HG02885 (cell line): Measurements from ENCODE around the gene PPP2R1B.
"Not testable (repeated sequence)": the region's sequence is repeated elsewhere in the genome, so short reads cannot be mapped to it uniquely, and the experiment has no call there.

Experiments
- ATAC-seq: cut with Tn5 transposase; IDR thresholded peaks from one replicate; pipeline ENCODE4 v1.9.1; 2021; ENCODE audit warnings: mild to moderate bottlenecking; ENCODE audit not compliant: unreplicated experiment, poor library complexity

The PPP2R1B gene

DNA sequence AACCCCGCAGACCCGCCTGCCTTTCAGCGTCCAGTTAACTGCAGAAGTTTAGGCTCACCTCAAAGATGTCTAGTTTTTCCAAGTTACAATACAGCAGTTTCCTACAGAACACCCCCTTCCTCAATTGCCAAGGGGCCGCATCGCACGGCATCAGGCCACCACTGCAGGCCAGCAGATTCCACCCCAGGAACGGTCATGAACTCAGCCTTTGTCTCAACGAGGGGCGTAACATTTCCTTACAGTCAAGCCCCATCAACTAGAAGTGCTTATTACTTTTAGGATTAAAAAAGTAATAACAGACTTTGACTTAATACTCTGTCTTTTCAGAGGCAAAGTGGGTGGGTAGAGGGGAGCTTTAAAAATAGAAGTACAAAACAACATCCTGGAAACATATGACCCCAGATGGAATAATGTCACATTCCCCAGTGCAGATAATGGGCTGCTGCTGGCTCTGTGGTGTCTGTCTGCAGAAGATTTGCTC, 36.3 kb downstream of the PPP2R1B start:
- no peak for ATAC-seq

DNA sequence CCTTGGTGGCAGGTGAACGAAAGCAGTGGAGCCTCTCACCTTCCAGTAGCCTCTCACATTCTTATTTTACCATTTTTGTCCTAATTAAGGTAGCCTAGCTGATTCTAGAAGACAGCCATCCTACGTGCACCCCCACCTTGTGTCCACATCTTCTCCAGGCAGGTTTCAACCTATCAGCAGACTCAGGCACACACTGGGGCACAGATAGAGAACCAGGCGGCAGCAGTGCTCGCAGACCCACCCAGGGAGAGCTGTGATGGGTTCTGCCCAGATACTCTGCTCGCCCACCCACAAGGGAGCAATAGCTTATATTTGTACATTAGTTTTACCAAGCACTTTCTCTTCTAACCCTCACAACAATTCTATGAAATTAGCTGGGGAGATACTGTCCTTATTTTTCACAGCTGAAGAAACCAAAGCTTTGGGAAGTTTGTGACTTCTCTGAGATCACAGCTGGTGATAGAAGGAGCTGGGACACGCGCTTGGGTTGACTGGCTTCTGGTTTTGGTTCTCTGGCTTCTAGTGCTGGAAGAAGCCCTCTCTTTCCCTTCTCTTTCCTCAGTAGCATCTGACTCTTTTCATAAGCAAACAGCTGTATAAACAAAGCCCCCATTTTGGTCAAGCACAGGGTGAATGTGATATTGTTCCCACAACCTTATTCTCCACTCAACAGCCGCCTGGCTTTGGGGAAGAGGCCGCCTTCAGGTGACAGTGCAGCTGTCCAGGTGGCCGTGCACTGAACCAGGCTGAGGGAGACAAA, 36.9 kb downstream of the PPP2R1B start:
- ATAC-seq: no peak

DNA sequence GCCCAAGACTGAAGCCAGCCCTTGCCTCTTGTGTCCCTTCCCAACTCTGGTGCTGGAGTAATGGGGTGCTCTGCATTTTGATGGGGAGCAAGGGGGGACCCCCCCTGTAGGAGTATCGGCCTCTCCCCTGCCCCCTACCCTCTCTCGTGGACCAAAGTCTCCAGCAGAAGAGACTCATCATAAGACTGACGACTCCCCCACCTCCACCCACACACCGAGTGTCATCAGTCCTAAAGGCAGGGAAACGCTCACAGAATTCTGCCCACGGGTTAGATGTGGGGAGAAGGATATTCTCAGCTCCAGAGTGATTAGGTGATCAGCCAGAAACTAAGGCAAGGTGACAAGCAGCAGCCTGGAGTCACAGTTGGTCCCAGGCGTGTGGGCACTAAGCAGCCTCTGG, 38.8 kb downstream of the PPP2R1B start:
- no peak for ATAC-seq

DNA sequence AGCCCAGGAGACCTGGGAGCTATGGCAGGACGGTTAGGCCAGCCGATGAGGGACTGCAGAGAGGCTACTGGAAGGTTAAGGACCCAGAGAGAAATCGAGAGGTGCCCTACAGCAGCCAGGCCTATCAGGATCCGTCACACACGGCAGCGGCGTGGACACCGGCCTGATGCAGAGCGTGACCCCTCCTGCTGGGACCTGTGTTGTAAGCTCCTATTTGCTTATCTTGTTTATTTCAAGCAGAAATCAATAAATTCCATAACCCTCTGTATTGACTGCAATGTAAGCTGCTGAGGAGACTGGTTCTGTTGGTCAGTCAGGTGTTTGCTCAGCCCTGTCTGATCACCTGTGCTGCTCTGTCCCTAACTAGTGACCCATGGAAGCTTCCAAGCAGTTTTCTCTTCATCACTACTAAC, 39.9 kb downstream of the PPP2R1B start:
- ATAC-seq: no peak

DNA sequence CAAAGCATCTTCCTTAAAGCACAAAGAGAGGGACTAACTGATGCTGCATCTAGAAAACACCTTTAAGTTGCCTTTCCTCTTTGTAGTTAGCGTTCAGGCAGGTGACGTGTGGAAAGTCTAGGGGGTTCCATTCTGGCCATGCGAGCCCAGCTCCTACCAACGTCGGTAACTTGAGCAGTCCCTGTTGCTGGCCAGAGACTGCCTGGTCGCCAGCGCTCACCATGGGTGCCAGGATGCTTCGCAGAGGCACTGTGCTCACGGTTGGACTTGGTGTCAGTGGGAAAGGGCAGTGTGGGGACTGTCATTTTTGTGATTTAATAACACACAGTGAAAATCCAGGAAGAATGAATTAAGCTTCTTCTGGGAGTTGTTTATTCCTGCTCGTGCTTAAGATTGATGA, 40.6 kb downstream of the PPP2R1B start:
- ATAC-seq: no peak

DNA sequence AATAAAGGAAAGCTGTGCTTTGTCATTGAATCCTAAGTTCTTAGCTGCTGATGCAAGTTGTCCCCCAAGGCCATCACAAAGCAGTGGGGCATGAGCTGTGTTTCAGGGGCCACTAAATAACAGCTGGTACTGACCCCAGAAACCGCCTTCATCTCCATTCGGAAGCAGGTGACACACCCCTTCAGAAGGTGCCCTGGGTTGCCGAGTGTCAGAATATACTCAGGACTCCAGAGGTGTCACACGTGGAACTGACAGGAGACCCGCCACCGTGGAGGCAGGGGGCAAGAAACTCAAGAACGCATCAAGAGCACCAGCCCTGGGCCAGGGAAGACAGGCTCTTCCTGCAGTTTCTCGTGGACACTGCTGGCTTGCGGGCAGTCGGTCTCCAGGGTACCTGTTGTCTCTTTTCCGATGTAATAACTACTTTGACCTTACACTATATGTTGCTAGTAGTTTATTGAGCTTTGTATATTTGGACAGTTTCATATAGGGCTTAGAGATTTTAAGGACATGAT, 41.5 kb downstream of the PPP2R1B start:
- ATAC-seq: no peak

DNA sequence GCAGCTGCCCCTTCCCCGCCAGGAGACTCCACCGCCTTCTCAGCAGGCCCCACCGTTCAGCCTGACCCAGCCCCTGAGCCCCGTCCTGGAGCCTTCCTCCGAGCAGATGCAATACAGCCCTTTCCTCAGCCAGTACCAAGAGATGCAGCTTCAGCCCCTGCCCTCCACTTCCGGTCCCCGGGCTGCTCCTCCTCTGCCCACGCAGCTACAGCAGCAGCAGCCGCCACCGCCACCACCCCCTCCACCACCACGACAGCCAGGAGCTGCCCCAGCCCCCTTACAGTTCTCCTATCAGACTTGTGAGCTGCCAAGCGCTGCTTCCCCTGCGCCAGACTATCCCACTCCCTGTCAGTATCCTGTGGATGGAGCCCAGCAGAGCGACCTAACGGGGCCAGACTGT, 42.6 kb downstream of the PPP2R1B start:
- ATAC-seq: no peak

DNA sequence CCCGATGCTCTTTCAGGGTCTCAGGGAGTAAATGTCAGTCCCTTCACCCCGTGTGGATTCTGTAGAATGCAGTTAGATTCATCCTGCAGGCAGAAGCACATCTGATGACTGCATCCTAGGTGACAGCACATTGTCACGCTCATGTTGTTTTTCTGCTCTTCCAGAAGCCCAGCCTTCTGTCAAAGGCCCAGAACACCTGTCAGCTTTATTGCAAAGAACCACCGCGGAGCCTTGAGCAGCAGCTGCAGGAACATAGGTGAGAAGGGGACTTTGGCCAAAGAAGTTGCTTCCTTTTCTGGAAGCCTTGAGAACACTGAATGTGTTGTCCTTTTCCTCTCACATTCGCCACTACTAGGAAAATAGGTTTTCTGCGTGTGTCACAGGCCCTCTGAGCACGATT, 43.7 kb downstream of the PPP2R1B start:
- ATAC-seq: no peak

DNA sequence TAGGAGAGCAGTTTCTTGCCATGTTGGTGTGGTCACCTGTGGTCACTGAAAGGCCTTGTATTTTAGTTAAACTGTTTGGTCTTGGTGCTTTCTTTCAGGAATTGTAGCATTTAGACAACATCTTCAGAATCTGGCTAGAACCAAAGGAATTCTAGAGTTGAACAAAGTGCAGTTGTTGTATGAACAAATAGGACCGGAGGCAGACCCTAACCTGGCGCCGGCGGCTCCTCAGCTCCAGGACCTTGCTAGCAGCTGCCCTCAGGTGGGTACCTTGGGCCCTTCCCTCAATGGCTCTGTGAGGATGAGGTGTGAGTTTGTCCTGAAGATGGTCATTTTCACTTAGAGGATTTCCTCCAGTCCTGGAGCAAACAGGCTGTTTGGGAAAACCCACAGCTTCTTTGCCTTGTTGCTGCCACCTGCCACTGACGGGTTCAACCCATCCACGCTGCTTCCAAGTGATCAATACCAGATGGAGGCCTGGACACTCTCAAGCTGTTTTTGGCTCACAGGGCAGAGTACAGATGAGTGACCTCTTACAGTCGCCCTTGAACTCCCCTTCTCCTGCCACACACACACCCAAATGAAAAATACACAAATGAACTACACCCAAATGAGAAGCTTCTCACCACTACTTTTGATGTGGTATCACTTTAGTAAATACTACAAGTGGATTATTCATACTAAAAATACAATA, 45.2 kb downstream of the PPP2R1B start:
- ATAC-seq: no peak

DNA sequence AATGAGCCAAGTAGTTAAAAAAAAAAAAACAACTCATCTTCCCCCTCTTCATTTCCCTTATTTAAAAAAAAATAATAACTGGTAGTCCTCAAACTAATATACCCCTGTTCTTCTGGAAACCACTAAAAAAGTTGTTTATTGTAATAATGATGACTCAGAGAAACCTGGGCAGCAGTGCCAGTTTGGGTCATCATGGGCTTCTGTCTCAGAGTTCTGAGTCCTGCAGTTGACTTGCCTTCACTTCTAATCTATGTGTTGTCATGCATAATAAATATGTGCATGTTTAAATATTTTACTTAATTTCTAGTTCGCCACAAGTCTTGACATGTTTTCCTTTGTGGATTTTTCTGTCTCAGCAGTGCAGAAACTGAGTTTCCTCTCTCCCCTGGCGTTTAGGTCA, 46.8 kb downstream of the PPP2R1B start:
- ATAC-seq: no peak

DNA sequence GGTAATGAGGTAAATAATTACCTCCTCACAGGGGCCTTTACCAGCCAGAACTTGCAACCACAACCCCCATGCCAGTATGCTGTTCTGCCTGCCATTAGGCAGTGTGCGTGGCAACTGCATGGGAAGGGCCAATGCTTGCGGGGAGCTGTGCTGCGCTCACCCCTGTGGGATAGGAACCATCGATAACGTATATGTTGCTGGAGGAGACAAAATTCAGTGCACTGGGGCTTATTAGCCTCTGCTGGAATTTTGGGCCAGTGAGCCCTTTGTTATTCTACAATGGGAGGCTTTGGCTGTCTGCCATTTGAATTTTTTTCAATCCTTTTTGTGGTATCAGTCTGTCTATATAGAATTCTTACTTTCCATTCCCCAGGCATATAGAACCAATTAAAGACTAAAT, 47.3 kb downstream of the PPP2R1B start:
- ATAC-seq: no peak

DNA sequence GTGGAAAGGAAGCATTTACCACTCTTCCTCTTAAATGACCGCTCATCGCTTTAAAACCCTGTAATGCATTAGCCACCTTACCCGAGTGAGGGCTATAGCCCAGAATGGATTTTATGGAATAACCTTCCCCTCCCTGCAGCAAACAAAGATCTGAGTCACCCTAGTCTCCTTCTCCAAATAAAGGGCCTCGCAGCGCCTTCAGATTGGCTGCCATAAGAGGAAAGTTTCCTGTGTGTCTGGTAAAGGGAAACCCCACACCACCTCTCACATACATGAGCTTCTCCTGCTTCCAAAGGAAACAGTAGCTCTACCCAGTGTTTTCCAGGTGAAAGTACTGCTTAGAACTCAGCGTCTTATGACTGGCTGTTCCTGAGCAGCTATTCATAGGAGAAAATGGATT, 47.8 kb downstream of the PPP2R1B start:
- ATAC-seq: no peak

DNA sequence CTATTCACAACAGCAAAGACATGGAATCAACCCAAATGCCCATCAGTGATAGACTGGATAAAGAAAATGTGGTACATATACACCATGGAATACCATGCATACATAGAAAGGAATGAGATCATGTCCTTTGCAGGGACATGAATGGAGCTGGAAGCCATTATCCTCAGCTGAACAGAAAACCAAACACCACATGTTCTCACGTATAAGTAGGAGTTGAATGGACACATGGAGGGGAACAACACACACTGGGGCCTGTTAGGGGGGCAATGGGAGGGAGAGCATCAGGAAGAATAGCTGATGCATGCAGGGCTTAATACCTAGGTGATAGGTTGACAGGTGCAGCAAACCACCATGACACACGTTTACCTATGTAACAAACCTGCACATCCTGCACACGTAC, 48.5 kb downstream of the PPP2R1B start:
- not testable (repeated sequence) for ATAC-seq

DNA sequence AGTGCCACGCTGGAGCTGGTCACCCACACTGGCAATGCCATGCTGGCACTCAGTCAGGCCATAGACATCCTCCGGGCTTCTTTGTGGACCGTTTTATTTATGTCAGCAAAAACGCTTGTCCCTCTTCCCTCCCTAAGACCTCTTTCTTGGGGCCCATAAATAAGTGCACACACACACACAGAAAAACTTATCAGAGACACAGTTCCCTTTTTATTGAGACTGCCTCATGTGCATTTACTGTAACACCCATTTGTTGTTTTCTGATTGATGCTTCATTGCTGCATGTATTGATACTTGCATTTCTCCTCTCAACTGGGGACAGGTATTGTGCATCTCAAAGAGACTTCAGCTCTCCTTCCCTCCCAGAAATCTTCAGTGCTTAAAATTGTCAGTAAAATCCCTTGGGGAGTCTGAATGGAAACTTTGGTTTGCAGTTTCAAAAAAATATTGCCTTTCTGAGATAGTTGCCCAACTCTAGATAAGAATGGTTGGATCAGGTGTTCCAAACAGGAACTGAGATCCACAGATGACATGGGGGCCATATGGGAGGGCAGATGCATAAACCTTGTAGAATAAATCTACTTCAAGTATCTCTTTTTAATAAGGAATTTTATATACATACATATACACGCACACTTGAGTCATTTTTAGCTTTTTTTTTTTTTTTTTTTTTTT, 50.9 kb downstream of the PPP2R1B start:
- no peak for ATAC-seq

DNA sequence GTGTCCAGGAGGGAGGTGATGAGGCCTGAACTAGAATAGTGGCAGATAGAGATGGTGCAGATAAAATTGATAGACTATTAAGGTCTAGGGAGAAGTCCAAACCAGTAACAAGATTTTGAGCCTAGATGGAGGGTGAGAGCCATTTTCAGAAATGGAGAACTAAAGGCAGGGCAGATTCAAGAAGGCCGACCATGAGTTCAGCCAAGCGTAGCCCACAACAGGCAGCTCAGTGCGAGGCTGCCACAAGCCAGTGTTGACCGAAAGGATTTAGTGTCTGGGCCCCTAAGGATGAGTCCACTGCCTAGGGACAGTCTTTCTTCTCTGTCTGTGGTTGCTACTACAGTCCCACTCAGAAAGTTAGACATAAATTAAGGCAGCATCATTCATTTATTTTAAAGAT, 51.7 kb downstream of the PPP2R1B start:
- ATAC-seq: no peak

DNA sequence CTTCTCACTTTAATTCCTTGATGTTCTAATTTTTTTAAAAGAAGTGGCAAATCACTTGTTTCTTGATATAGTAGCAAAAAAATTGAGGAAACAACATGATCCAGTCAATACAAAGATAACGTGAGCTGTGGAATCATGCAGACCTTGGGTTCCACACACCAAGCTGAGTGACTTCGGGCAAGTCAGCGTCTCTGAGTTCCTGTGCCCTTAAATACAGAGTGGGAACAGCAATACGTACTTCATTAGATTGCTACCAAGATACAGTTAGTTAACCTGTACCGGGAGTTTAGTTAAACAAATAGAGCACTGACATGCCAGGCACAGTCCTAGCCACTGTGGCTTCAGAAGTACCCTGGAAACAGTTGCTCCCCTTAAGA, 58.5 kb downstream of the PPP2R1B start:
- no peak for ATAC-seq

DNA sequence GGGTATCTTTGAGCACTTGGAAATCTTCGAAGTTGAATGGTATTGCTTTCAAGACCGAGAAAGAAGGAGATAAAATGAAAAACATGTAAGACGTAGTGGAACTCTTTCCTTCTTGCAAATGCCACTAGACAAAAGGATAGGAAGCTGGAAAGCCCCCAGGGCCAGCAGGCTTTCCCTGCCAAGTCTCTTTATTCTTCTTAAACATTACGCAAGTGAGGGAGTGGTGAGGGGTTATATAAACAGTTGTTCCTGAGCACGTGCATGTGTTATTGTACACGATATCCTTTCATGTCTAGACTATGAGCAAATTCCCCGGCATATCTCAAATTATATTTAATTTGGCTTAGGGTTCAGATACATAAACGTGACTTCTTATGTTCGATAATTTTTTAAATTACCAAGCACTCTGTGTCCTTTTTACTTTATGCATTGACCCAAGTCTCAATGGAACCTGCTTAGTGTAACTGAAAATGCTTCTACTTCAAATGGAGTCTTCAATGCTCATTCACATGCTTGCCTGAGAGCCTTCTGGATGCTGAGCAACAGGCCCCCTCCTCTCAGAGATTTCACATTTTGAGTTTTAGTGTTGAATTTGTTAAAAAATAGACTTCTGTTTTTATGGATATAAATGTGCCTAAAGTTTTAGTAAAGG, 59.0 kb downstream of the PPP2R1B start:
- no peak for ATAC-seq

DNA sequence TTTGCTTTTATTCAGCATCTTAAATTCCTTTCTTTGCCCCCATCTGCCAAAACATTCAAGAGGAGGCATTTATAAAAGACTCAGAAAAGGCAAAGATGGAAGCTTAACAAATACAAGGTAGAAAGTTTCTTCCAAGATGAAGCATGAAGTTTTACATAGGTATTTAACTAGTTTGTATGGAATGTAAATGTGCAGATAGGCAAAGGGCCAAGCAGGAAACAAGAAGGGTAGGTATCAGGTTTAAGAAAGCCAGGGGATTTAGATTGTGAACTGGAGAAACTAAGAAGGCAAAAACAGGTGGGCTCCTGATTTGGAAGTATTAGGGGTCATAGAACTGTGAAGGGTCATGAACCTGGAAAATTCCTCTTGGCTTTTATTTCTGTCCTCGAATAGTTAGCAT, 62.6 kb downstream of the PPP2R1B start:
- no peak for ATAC-seq

DNA sequence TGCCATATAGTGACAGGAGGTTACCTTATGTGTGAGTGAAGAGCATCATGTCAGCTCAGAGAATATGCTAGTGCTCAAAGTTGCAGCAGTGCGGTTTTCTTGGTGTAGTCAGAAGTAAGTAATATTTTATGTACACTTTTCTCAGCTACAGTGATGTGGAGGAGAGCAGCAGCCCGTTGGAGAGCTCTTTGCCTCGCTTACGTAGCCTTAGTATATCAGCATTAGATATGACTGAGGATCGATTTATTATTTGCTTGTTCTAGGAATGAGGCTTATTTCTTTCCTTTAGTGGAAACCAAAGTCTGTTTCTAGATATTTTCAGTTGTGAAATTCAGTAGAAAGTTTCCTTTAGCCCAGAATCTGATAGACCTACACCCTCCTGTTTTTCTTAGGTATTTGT, 63.6 kb downstream of the PPP2R1B start:
- no peak for ATAC-seq

DNA sequence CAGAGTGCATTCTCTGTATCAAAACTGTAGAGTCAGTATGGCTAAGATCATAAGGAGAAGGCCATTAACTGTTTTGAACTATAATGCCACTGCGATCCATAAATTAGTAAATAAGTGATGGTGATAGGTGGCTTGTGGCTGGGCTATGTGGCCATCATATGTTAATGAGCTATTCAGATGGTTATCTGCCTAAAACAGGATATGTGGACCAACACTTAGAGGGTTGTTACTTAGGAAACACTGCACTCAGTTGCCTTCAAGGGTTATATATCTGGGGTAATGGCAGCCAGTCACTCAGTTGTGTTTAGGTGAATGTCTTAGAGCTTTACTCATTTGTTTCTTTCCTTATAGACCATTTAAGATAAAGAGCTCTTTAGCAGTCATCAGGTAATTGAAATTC, 66.0 kb downstream of the PPP2R1B start:
- no peak for ATAC-seq
